Measurements from ENCODE around the gene NT5C2. TPM values are rescaled to one million over a fixed set of nuclear protein-coding genes. Genes with fewer than 3 reads are reported as not detected.
"Not testable (repeated sequence)": the region's sequence is repeated elsewhere in the genome, so short reads cannot be mapped to it uniquely, and the experiment has no call there.

NT5C2 gene
- total RNA-seq, 1 donor from 2014 or later = 87.4 TPM

GRCh38 chr10:103083266-103083976 lies 109.7 kb downstream of the NT5C2 start:
- ATAC-seq = no peak

DNA sequence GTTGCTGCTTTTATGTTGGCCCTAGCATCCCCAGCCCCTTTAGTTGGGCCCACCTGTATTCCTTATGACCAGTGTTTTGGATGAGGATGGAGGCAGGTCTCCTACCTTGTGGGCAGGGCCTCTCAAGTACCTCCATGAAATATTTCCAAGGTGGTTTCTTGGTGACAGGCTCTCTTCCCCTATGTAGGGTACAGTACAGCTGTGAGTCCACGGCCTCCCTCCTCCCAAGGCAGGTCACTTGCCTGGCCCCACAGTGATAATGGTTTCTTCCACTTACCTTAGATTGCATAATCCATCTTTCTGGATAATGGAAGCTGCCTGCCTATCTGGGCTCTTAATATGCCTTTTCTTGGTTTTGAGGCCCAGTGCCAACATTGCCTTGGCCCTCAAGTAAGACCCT lies 110.4 kb downstream of the NT5C2 start:
- no peak for ATAC-seq

DNA sequence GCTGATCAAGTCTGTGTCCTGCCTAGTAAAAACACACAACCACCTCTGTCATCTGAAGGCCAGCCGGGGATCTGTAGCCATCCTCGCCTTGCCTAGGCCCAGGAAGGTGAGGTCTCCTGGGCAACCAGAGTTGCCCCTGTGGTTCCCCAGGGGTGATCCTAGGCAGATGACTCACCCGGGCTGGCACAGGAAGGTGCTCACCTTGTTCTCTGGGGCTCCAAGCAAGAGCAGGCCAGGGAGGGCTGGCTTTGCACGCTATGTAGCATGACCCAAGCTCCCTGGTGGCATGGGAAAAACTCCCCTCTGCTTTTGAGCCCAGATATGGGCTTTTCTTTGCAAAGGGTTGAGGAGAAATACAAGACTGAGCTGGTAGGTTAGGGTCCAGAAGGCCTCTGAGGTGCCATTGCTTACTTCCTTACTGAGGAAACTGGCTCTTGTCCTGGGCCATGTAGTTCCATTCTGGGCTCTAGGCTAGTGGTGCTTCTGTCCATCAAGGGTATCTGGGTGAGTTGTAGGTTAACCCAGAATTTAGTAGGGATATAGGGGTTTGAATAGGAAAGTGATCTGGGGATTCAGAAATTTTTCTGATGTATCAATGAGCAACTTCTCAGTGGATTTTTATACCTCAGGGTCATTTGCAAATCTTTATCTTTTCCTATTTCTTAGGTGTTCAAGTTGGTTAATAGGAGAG lies 112.0 kb downstream of the NT5C2 start:
- ATAC-seq = peak; percentile 69

GRCh38 chr10:103079946-103080345 lies 113.1 kb downstream of the NT5C2 start:
- no peak for ATAC-seq

- ATAC-seq = no peak
Observed at GRCh38 chr10:103079100-103079499, 114.0 kb downstream of the NT5C2 start.

DNA sequence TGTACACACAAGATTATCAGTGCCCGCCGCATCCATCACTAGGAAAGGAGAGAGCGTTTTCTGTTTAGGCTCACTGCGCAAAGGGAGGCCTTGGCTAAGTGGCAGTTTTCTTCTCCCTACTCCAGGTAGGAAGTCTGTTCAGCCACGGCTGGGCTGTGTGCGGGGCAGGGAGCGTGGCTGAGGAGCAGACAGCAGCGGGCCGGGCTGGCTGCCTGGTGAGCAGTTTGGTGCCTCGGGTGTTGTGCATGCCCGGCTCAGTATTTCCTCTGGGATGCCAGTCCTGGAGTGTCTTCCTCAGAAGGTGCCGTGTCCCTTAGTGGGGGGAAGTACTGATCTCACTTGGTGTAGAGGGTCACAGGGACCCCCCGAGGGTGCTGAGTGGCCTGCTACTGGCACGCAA lies 114.4 kb downstream of the NT5C2 start:
- ATAC-seq = no peak

DNA sequence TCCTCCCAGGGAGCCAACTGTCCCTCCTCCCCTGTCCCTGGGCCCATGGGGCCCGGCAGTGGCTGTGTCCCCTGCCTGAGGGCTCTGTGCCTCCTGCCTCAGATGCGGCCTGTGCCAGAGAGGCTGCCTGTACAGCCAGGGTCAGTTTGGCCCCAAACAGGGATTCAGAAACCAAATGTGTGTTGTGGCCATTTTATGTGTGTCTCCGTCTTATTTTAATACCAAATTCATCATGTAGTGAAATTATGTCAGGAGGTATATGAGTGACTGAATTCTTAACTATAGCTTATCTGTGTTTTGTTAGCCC lies 114.8 kb downstream of the NT5C2 start:
- ATAC-seq = no peak

GRCh38 chr10:103077491-103078308 lies 115.4 kb downstream of the NT5C2 start:
- ATAC-seq = no peak

DNA sequence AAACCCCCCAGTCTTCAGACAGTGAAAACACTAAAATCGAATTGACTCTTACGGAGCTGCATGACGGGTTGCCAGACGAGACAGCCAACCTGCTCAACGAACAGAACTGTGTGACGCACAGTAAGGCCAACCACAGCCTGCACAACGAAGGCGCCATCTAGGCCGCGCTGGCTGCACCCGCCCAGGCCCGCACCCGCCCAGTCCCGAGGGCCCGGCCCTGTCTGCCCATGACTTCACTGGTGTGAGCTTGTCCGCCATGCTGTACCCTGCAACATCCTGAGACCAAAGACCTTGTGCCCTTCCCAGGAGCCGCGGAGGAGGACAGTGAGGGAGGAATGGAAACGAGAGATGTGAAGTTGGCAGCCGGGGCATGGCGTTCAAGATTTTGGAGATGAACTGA lies 116.1 kb downstream of the NT5C2 start:
- no peak for ATAC-seq

DNA sequence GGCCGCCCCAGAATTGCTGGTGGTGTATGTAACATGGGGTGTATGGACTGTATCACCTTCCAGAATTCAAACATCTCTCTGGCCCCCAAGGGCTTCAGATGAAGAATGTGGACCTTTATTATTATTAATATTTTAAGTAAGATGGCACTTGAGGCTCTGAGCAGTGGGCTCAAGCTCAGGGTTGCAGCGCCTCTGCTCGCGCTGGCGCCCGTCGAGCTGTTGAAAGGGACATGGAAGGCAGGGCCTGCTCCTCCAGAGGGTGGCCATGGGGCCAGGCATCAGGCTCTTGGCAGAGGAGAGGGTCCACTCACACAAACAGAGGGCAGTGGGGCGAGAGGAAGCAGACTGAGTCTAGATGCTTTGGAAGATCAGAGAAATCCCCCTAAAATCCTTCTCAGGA lies 120.2 kb downstream of the NT5C2 start:
- no peak for ATAC-seq

DNA sequence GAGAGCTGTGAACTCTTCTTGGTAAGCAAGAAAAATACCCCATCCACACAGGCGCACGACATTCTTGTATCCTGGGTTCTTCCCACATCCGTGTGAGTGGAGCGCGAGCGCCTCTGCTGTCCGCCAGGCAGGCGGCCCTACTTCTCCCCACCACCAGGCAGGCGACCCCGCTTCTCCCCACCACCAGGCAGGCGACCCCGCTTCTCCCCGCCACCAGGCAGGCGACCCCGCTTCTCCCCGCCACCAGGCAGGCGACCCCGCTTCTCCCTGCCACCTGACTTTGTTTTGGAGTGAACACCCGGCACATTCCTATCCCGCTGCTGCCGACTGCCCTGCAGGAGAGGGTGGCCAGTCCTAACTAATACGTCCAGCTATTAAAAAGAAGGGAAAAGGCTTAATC lies 120.8 kb downstream of the NT5C2 start:
- ATAC-seq = no peak

GRCh38 chr10:103069453-103070331 lies 123.4 kb downstream of the NT5C2 start:
- peak; percentile 86 for ATAC-seq

DNA sequence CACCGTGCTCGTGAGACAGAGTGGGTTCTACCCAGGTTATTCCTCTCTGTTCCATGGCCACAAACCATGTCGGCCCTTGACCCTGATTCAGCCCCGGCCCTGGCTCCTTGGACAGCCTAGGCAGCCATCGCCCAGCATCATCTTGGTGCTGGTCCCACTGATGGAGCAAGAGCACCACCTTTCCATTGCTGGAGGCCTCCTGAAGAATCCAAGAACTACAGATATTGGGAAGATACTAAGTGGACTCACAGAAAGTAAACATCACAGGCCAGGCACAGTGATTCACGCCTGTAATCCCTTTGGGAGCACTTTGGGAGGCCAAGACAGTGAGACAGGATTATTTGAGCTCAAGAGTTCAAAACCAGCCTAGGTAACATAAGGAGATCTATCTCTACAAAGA lies 125.1 kb downstream of the NT5C2 start:
- no peak for ATAC-seq

- ATAC-seq = no peak
Observed at GRCh38 chr10:103067484-103067883, 125.6 kb downstream of the NT5C2 start.

- ATAC-seq = not testable (repeated sequence)
Observed at GRCh38 chr10:103067099-103067477, 126.0 kb downstream of the NT5C2 start.

GRCh38 chr10:103066141-103067098 lies 126.7 kb downstream of the NT5C2 start:
- ATAC-seq = no peak

GRCh38 chr10:103064956-103065355 lies 128.1 kb downstream of the NT5C2 start:
- ATAC-seq = no peak

- ATAC-seq = no peak
Observed at GRCh38 chr10:103062854-103063590, 130.1 kb downstream of the NT5C2 start.

GRCh38 chr10:103060575-103060974 lies 132.5 kb downstream of the NT5C2 start:
- ATAC-seq = no peak

DNA sequence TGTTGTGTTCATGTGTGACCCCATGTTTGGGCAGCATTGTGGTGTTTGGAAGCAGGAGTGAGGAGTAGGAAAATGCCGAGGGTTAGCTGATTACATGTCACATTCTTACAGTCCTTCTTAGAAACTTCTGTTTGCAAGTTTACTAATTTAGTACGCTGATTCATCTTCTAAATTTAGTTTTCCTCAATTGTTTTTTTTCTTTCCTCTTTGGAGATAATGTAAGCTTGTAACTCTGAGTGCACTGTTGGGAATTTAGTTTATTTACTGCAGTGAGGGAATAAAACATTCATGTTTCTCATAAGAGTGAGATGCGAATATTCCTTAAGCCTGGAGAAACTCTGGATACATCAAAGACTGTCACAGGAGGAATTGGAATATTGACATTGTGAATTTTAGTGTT lies 135.0 kb downstream of the NT5C2 start:
- no peak for ATAC-seq

GRCh38 chr10:103055105-103055504 lies 138.0 kb downstream of the NT5C2 start:
- ATAC-seq = no peak

All from esophagus mucosa (tissue), 1 donor.